ENCODE measurements around the gene AGPAT3.

The AGPAT3 gene

DNA sequence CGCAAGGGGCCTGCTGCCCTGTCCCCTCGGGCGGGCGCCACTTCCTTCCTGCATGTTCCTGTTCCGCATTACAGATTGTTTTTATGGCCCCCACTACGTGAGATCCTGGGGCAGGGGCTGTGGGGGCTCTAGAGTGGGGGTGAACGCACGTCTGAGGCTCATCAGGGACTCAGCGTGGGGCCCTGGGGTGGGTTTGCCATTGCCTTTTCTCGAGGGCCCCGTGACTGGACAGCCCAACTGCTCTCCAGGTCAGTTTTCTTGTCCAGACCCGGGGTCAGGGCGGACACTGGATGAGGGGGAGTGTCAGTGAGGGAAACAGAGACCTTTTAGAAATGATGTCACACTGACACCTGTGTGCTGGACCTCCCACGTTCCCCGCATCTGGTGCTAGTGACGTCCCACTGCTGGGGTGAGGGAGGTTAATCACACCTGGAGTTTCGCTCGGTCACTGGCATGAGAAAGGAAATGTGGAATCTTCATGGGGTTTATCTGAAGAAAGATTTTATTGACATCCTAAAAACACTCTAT lies 65.9 kb downstream of the AGPAT3 start:
- DNase-seq (ENCODE audit: low read depth, low spot score) = no peak

DNA sequence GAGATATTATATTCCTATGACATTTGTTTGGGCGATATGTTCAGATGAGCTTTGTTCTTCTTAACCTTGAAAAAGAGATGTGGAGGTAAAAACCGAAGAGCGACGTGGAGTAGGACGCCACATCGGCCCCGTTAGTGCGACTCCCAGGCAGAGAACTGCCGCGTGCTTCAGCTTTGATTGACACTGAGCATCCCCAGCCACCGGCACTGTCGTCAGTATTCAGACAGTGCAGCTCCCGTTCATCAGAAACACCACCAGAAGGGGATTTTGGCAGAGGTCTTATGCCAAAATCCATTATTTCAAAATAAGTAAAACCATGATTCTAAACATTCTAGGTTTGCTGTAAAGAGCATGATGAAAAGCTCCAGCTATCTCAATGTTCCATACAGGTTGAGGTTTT lies 66.5 kb downstream of the AGPAT3 start:
- no peak for DNase-seq (ENCODE audit: low read depth, low spot score)
- no peak overlapping the region for H3K4me3 ChIP-seq (ENCODE audit: low read depth, low read length)
- TF ChIP-seq, protein P1, sequence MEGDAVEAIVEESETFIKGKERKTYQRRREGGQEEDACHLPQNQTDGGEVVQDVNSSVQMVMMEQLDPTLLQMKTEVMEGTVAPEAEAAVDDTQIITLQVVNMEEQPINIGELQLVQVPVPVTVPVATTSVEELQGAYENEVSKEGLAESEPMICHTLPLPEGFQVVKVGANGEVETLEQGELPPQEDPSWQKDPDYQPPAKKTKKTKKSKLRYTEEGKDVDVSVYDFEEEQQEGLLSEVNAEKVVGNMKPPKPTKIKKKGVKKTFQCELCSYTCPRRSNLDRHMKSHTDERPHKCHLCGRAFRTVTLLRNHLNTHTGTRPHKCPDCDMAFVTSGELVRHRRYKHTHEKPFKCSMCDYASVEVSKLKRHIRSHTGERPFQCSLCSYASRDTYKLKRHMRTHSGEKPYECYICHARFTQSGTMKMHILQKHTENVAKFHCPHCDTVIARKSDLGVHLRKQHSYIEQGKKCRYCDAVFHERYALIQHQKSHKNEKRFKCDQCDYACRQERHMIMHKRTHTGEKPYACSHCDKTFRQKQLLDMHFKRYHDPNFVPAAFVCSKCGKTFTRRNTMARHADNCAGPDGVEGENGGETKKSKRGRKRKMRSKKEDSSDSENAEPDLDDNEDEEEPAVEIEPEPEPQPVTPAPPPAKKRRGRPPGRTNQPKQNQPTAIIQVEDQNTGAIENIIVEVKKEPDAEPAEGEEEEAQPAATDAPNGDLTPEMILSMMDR (IDR thresholded peaks at IDR 0.05; ENCODE audit: low read depth, low read length) = no peak
- in situ Hi-C loops (cut with HindIII; ENCODE audit: low sequenced_read_pairs) = no loop called here

More for the DNA sequence above, 65.9 kb downstream of the AGPAT3 start:
- TF ChIP-seq, protein P1 (IDR thresholded peaks at IDR 0.05; ENCODE audit: low read depth, low read length) = no peak
- H3K4me3 ChIP-seq (ENCODE audit: low read depth, low read length) = no peak overlapping the region
- in situ Hi-C loops (cut with HindIII; ENCODE audit: low sequenced_read_pairs) = no loop called here

DNA sequence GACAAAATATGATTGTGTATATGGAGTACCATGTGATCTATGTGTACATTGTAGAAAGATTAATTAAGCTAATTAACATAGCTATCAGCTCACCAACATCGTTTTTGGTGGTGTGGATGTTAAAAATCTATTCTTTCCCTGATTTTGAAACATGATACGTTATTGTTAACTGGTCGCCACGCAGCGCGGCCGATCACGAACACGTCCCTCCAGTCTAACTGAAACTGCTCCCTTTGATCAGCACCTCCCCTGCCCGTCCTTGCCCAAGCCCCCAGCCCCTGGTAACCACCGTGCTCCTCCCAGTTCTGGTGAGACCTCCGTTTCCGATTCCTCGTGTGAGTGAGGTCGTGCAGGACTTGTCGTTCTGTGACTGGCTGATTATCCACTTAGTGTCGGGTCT lies 67.0 kb downstream of the AGPAT3 start:
- in situ Hi-C loops (cut with HindIII; ENCODE audit: low sequenced_read_pairs) = no loop called here
- TF ChIP-seq, protein P1 (IDR thresholded peaks at IDR 0.05; ENCODE audit: low read depth, low read length) = no peak
- H3K4me3 ChIP-seq (ENCODE audit: low read depth, low read length) = no peak overlapping the region
- no peak for DNase-seq (ENCODE audit: low read depth, low spot score)

DNA sequence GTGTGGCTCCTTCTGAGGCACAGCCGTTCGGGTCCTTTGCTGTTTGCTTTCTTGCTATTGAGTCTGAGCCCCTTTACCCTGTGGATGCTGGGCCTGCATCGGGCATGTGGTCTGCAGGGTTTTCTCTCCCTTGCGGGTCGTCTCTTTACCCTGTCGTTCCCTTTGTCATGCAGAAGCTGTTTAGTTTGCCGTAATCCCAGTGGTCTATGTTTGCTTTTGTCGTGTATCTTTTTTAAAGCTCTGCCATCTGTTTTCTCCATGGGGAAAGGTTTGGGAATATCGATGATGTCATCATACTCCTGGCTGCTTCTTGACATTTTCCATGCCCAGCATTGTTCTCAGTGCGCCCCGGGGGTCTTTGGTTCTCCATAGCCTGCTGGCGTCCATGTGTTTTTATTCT lies 68.2 kb downstream of the AGPAT3 start:
- in situ Hi-C loops (cut with HindIII; ENCODE audit: low sequenced_read_pairs) = no loop called here
- H3K4me3 ChIP-seq (ENCODE audit: low read depth, low read length) = no peak overlapping the region
- DNase-seq (ENCODE audit: low read depth, low spot score) = no peak
- TF ChIP-seq, protein P1 (IDR thresholded peaks at IDR 0.05; ENCODE audit: low read depth, low read length) = no peak

DNA sequence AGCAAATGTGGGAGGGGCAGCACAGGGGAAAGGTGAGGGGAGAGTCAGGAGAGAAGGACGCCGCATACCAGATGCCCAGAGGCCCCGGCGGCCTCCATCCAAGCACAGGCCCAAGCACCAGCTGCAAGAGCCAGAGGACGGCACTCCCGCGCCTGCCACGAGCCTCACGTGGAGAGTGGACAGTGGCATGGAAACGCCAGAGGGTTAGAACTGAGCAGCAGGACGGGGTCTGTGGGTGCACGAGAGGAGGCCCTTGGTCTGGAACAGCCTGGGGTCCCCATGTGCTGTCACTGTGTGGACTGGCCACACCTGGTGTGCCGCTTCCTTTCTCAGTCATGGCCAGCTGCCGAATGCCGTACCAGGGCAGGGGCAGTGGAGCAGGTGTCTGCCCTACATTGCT lies 68.7 kb downstream of the AGPAT3 start:
- in situ Hi-C loops (cut with HindIII; ENCODE audit: low sequenced_read_pairs) = no loop called here
- no peak for DNase-seq (ENCODE audit: low read depth, low spot score)
- H3K4me3 ChIP-seq (ENCODE audit: low read depth, low read length) = no peak overlapping the region
- TF ChIP-seq, protein P1 (IDR thresholded peaks at IDR 0.05; ENCODE audit: low read depth, low read length) = no peak

DNA sequence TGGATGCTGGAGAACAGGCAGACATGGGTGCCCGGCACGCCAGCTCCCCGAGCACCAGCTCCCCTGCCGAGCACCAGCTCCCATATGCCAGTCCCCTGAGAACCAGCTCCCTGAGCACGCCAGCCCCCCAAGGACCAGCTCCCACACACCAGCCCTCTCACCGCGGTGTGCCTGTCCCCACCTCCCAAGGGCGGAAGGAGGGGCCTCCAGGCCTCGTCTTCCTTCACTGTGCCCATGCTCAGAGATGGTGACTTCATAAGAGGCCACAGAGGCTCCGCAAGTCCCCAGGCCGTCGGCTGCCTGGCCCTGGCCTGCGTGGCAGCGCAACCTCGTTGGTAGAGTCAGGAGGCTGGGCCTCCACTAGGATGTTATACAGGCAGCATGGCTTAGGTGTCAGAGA lies 69.1 kb downstream of the AGPAT3 start:
- DNase-seq (ENCODE audit: low read depth, low spot score) = no peak
- in situ Hi-C loops (cut with HindIII; ENCODE audit: low sequenced_read_pairs) = no loop called here
- TF ChIP-seq, protein P1 (IDR thresholded peaks at IDR 0.05; ENCODE audit: low read depth, low read length) = no peak
- H3K4me3 ChIP-seq (ENCODE audit: low read depth, low read length) = no peak overlapping the region
